Stimulated activated CD4-positive, alpha-beta T cell treated with anti-CD3 and anti-CD28 coated beads, Interleukin-1b, Interleukin-23, amount 100 ng/mL, for 1 hour (primary cell): ENCODE results near the gene ZNF665.
"Not testable (repeated sequence)": the region's sequence is repeated elsewhere in the genome, so short reads cannot be mapped to it uniquely, and the experiment has no call there.

Experiments used
- DNase-seq, 2 donors: peaks; one replicate each; pipeline ENCODE4 v3.0.0-alpha.2; 2020; ENCODE audit warnings: low read depth in 2 of 2

ZNF665 gene

DNA sequence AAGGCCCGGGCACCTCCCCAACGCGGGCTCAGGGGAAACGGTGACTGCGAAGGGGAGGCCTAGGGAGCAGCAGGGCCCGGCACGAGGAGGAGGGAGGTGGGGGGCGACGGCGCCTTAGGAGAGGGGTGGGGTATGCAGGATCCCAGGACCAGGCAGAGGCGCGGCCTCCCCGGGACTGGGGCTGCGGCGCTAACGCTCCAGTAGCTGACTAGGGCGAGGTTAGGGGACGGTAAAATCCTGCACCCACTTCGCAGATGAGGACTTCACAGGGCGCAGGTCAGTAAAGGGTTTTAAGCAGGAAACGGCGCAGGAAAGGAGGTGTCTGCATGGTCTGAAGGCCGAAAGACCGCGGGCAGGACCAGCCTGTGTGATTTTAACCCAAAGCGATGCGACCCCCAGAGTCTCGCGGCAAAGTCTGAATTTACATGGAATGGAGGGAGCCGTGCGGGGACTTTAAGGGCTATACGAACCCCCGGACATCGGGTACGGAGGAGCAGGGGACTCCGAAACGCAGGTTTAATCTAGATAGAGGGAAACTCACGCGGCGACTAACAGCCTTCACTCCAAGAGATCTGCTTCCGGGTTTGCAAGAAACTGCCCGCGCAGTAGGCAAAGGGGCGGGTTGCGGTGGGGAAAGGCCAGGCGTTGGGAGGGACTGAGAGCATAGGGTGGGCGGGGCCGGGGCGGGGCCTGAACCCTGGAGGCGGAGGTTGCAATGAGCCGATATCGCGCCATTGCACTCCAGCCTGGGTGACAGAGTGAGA, at the start of gene ZNF665:
TSS of gene ZNF665 (minus strand) at position 588 of the 764 bp plus-strand sequence. CDS start 10,460 bp downstream, outside the sequence.
- DNase-seq: peak; percentile 30 to 46

DNA sequence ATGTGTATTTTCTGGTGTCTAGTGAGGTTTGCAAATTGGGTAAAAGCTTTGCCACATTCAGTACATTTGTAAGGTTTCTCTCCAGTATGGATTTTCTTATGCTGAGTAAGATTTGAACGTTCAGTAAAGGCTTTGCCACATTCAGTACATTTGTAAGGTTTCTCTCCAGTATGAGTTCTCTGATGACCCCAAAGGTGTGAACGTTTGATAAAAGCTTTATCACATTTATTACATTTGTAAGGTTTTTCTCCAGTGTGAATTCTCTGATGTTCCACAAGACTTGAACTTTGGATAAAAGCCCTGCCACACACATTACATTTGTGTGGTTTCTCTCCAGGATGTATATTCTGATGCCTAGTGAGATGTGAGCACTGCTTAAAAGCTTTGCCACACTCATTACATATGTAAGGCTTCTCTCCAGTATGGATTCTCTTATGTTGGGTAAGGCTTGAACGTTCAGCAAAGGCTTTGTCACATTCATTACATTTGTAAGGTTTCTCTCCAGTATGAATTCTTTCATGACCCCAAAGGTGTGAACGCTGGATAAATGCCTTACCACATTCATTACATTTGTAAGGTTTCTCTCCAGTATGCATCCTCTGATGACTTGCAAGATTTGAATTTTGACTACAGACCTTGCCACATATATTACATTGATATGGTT, 44.1 kb upstream of the ZNF665 start:
- DNase-seq: no peak

DNA sequence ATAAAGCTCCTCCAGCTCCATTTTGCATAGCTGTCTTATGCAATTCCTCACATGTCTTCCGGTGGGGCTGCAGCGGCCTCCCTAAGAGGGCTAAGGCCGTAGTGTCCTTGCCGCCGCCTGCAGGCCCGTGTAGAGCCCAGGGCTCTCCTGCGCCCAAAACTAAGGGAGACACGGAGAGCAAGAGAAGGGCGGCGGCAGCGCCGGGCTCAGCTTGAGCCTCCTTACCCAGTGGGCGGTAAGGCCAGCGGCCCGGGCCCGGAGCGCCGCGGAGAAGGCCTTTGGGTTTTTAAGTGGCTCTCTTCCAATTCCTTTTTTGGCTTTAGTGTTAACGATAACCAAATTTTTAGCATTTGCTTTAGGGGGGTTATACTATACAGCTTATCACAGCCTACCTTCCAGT, 31.4 kb upstream of the ZNF665 start:
- DNase-seq: no peak

DNA sequence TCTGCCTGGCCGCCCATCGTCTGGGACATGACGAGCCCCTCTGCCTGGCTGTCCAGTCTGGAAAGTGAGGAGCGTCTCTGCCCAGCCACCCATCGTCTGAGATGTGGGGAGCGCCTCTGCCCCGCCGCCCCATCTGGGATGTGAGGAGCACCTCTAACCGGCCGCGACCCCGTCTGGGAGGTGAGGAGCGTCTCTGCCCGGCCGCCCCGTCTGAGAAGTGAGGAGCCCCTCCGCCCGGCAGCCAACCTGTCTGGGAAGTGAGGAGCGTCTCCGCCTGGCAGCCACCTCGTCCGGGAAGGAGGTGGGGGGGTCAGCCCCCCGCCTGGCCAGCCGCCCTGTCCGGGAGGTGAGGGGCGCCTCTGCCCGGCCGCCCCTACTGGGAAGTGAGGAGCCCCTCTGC, 29.6 kb upstream of the ZNF665 start:
- not testable (repeated sequence) for DNase-seq

DNA sequence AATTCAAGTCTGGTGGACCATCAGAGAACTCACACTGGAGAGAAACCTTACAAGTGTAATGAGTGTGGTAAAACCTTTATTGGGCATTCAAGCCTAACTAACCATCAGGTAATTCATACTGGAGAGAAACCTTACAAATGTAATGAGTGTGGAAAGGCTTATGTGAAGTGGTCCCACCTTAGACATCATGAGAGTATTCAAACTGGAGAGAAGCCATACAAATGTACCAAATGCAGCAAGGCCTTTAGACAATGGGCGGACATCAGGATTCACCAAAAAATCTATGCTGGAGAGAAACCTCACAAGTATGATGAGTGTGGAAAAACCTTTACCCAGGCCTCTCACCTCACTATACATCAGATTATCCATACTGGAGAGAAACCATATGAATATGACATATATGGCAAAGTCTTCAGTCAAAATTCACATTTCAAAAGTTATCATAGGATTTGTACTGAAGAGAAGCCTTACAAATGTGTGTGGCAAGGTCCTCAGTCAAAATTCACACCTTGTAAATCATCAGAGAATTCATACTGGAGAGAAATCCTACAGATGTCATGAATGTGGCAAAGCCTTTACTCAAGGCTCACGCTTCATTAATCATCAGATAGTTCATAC, 19.7 kb upstream of the ZNF665 start:
- no peak for DNase-seq

DNA sequence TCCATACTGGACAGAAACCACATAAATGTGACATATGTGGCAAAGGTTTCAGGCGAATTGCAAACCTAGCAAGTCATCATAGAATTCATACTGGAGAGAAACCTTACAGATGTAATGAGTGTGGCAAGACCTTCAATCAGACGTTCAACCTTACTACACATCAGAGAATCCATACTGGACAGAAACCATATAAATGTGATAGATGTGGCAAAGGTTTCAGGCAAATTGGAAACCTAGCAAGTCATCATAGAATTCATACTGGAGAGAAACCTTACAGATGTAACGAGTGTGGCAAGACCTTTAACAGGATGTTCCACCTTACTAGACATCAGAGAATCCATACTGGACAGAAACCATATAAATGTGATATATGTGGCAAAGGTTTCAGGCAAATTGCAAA, 18.4 kb upstream of the ZNF665 start:
- DNase-seq: not testable (repeated sequence)

DNA sequence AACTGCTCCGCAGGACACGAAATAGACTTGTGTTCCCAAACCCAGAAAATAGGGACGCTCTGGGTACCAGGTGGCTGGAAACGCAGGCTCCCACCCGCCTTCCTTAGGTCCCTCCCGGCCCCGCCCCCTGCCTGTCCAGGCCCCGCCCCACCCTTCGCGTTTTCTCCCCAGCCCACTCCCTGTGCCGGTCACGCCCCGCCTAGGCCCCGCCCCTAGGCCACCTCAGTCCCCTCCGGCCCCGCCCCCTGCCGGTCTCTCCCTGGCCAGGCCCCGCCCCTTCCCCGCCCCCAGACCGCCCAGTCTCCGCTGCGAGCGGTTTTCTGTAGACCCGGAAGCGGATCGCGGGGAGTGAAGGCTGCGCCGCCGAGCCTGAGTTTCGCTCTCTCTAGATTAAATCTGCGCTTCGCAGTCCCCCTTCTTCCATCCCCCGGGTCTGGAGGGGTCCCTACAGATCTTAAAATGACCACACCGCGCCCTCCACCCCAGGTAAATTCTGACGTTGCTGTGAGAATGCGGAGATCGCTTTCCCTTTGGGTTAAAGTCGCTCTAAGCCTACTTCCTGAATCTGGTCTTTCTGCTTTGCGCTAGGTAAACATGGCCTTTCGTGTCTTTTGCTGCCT, 3.7 kb upstream of the ZNF665 start:
- peak; percentile 96 to 100 for DNase-seq

DNA sequence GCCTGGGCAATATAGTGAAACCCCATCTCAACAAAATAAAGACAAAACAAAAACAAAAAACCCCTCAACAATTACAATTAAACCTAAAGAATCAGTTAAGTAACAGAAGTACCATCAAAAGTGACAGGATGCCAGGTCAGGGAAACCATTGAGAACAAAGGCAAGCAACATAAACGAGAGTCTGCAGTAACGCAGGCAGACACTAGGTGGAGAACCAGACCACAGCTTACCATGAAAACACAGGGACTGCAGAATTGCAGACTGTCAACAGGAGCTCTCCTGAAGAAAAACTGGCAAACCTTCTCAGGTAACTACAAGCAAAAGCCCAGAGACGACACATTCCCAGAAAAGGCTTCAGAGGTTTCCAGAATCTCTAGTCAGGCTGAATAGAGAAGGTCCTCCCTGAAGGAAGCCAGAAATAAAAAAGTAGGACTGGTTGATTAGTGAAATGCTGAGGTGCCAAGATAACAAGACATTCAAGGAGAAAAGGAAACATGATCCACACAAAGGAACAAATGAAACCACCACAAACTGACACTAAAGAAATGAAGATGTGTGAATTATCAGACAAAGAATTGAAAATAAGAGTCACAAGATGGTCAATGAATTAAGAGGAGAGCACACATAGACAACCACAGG, 2.2 kb upstream of the ZNF665 start:
- peak; percentile 43 to 52 for DNase-seq

DNA sequence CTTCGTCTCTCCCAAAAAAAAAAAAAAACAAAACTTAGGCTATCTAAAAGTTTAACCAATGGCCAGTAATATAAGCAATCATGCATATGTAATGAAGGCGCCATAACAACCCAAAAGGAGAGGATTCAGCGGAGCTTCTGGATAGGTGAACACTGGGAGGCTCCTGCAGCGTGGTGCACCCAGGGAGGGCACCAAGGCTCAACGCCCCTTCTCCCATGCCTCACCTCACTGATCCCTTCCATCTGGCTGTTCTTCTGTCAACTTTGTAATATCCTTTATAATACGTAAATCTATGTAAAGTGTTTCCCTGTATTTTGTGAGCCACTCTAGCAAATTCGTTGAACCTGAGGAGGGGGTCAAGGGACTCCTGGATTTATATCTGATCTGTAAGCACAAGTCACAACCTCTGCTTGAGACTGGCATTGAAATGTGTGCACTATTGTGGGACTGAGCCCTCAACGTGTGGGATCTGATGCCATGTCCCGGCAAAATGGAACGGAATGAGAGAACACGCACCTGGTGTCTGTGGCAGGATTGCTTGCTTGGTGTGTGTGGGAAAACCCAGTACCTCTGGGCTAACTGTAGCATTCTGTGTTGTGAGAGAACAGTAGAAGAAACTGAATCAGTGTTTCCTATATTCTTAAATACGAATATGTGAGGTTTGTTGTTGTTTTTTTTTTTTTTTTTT, 521 bp upstream of the ZNF665 start:
- no peak for DNase-seq

DNA sequence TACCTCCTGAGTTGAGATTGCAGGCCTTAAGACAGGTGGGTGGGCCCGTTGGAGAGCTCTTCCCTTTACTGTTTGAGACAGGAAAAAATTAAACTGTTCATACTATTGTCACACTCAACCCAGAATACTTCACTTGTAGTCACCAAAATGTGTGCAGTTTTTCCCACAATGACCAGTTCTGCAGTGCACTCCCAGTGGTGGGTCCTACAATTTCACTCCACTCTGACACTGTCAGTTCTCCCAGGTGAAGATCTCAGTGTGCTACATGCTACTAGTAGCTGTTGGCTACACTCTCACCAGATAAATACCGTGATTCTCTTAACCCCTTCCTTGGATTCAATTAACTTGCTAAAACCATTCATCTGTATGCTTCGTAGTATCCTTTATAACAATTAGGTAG, 2.9 kb downstream of the ZNF665 start:
- no peak for DNase-seq

DNA sequence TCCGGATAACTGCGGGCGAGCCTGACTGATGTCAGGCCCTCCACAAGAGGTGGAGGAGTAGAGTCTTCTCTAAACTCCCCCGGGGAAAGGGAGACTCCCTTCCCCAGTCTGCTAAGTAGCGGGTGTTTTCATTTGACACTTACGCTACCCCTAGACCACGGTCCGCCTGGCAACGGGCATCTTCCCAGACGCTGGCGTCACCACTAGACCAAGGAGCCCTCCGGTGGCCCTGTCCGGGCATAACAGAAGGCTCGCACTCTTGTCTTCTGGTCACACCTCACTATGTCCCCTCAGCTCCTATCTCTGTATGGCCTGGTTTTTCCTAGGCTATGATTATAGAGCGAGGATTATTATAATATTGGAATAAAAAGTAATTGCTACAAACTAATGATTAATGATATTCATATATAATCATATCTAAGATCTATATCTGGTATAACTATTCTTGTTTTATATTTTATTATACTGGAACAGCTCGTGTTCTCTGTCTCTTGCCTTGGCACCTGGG, 3.4 kb downstream of the ZNF665 start:
- DNase-seq: not testable (repeated sequence)

DNA sequence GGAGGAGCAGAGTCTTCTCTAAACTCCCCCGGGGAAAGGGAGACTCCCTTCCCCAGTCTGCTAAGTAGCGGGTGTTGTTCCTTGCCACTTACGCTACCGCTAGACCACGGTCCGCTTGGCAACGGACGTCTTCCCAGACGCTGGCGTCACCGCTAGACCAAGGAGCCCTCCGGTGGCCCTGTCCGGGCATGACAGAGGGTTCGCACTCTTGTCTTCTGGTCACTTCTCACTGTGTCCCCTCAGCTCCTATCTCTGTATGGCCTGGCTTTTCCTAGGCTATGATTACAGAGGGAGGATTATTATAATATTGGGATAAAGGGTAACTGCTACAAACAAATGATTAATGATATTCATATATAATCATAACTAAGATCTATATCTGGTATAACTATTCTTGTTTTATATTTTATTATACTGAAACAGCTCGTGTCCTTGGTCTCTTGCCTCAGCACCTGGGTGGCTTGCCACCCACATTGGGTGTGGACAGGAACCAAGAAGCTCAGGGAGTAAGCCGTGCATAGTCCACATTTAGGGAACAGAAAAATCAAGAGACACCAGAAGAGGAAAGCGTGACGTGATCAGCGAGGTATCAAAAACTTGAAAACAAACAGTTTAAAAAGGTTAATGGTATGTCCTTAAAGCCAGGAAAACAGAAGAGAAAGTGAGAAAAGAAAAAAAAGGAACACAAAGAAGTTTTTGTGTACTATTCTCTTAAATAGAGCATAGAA, 7.8 kb downstream of the ZNF665 start:
- not testable (repeated sequence) for DNase-seq

DNA sequence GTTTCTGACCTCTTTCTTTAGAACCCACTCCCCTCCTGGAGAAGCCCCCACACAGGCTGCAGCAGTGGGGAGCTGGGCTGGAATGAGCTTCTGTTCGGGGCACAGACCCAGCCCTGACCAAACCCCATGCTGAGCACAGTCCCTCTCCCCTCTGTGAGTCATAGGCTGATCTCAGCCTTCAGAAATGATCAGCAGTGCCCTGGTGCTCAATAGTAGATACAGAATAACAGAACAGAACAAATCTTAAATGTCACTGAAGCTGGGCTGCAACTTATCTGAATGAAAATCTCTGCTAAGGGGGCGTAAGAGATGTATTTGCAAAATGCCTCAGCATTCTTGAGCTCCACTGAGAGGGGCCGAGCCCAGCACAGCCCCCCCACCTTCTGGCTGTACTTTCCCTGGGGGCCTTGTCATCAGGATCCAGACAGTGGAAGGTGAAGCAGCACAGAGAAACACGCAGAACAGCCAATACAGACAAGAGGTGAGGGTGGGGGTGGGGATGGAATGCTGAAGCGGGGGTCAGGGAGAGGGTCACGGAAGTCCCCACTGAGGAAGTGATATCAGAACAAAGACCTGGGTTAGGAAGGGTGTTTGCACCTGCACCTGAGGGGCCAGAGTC, 9.9 kb downstream of the ZNF665 start:
- no peak for DNase-seq

DNA sequence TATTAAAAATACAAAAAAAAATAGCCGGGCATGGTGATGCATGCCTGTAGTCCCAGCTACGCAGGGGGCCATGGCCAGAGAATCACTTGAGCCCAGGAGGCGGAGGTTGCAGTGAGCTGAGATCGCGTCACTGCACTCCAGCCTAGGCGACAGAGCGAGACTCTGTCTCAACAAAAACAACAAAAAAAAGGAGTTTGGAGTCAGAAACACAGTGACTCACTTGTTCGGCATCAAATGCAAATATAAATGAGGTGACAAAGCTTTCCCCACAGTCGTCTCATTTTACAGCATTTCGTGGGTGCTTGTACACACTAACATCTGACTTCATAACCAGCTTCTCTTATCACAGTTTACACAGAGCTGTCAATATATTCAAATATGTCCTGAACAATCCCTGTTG, 11.0 kb downstream of the ZNF665 start:
- DNase-seq: no peak

DNA sequence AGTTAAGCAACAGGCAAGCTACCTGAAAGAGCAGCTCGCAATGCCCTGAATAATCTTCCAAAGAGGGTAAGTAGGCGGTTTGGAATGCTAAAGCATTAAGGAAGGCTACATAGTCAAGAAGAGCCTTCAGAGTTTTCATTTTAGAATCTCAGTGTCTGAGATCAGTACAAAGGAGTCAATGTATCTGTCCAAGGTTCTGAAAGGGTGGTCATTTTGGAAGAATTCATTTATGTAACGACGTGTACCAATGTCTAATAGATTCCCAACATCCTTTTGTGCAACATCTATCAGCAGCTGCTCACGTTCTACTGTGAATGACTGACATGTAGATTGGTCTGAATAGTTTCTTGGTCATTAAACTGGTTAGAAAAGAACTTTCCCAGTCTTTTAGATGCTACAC, 15.2 kb downstream of the ZNF665 start:
- no peak for DNase-seq

DNA sequence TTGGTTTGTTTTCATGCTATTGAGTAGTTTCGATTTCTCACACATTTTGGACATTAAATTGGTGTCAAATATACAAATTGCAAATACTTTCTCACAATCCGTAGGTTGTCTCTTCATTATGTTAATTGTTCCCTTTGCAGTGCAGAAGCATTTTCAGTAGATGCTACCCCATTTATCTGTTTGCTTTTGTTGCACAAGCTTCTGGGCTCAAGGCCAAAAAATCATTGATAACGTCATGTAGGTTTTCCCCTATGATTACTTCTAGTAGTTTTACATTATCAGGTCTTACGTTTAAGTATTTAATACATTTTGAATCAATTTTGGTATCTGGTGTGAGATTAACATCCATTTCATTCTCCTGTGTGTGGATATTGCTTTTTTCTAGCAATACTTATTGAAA, 20.3 kb downstream of the ZNF665 start:
- no peak for DNase-seq

DNA sequence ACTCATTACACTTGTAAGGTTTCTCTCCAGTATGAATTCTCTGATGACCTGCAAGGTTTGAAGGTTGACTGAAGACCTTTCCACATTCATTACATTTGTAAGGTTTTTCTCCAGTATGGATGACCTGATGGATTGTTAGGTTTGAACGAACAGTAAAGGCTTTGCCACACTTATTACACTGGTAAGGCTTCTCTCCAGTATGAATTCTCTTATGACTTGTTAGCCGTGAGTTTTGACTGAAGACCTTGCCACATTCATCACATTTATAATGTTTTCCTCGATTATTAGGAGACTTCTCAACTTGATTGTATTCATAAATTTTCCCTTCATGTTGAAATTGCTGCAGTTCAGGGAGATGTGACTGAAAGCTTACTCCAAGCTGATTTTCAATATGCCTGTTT, 27.5 kb downstream of the ZNF665 start:
- no peak for DNase-seq

DNA sequence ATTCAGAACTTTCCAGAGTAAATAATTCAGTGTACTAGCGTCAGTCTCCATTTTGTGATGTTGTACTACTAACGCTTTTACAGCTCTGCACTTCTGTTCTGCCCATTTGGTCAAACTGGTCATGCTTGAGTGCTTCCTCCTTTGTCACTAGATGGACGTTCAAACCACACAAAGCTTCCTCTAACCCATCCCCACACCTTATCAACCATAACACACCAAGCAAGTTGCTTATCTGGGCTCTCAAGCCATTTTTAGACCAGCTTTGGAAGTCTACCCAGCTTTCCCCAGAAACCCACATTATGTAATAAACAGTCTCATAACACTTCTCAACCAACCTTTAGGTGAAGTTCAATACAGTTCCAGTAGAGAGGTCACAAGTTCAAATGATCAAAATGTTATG, 32.0 kb downstream of the ZNF665 start:
- DNase-seq: no peak

DNA sequence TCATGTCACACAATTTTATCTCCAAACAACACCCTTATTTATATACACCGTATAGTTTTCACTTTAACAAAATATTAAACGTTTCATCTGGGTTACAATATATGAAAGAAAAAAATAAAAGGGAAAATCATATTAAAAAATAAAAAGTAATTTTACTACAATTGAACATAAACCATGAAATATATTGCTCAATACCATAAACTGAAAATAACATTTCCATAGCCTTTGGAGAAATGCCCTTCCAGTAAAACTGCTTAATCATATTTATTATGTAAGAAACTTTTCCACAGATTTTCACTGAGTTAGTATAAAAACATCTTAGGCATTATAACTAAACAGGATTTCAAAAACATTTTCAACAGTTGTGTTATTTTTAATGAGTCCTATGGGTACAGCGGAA, 32.8 kb downstream of the ZNF665 start:
- DNase-seq: no peak

DNA sequence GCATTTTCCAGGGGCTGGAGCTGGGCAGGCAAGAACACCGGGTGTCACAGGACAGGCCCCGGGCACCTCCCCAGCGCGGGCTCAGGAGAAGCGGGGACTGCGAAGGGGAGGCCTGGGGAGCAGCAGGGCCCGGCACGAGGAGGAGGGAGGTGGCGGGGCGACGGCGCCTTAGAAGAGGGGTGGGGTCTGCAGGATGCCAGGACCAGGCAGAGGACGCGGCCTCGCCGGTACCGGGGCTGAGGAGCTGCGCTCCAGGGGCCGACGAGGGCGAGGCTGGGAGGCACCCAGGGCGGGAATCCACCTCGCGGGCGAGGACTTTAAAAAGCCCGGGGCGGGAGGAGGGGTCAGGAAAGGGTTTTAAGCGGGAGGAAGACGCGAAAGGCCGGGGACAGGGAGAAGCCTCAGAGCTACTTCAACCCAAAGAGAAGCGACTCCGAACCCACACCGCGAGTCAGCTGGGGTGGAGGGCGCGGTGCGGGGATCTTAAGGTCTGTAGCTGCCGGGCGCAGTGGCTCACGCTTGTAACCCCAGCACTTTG, 35.0 kb downstream of the ZNF665 start:
- DNase-seq: no peak
